ENCODE data around the gene GABRQ. TPM values are rescaled to one million over a fixed set of nuclear protein-coding genes. Genes with fewer than 3 reads are reported as not detected.
A peak's percentile ranks its signal among the peaks of the same experiment; 100 is the strongest.

Gene GABRQ
- total RNA-seq, result under 1 TPM; 0.05 to 0.14 TPM

DNA sequence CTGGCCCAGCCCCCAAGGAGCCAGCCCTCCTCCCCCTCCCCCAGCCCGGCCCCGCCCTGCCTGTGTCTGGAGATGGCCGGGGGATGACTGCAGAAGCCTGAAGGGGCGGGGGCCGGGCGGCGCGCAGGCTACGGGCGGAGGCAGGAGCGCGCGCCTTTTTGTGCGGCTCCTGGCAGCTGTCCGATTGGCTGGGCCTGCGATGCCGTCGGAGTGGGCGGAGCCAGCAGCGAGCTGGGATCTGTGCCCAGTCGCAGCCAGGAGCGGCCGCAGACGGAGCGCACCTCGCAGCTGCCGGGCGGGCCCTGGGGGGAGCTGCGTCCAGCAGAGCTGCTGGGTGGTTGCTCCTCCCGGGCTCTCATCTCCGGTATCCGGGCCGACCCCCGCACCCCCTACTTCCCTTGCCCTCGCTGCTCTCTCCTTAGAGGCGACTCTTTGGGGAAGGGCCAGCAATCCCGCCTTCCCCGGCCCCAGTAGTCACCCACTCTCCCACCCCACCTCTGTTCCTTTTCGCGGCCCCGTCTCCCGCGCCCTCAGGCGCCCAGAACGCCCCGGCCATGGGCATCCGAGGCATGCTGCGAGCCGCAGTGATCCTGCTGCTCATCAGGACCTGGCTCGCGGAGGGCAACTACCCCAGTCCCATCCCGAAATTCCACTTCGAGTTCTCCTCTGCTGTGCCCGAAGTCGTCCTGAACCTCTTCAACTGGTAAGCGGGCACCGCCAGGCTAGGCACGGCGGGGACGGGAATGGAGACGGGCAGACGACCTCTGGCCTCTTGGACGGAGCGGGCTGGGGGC, at the start of gene GABRQ:
Gene GABRQ, plus strand, starts transcription at position 247 of the 794 bp plus-strand sequence. Its CDS starts 308 bp downstream, at position 555.
- no peaks in the 10 kb centered on the region for H3K4me1 Mint-ChIP-seq (ENCODE audit: low read depth)
- no peak within 1 kb of the TSS for H3K27ac Mint-ChIP-seq
- ATAC-seq (replicated peaks in 1 of 2) (peak; percentile 45 to 58), DNase-seq (peak; percentile 1 to 13)
- peak within 1 kb of the TSS in 1 of 2 donors; percentile 15 for H3K4me3 Mint-ChIP-seq
- H3K9me3 Mint-ChIP-seq, result no peaks in the 10 kb centered on the region
- H3K27me3 Mint-ChIP-seq (ENCODE audit: low read depth), result peaks cover 64% of the 10 kb centered on the region
- no peaks in the 10 kb centered on the region for H3K36me3 Mint-ChIP-seq (ENCODE audit: insufficient read depth in 2 of 2)

DNA sequence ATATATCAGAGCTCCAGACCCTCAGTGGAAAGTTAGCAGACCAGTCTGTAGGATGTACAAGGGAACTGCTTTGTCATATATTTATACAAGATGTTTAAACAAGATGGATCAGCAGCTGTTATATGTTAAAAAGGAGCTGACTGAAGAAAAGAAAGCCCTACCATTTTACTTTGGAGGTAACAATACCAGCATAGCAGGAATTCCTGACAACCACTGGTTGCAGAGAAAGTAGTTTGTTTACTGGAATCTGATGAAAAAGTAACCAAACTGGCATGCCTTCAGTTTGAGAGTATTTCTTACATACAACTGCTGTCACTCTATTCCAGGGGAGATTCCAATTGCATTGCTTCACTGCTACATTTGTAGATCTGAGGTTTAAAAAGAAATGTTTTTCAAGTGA, 49.5 kb upstream of the GABRQ start:
- Mint-ChIP-seq H3K4me3 (no peak overlapping the region), H3K27me3 (ENCODE audit: low read depth) (peaks cover 9% of the 10 kb centered on the region), H3K4me1 (ENCODE audit: low read depth) (no peaks in the 10 kb centered on the region), H3K27ac (no peak overlapping the region), H3K36me3 (ENCODE audit: insufficient read depth in 2 of 2) (no peaks in the 10 kb centered on the region), H3K9me3 (peaks cover 0 to 1% of the 10 kb centered on the region in 2 donors)
- DNase-seq (no peak), ATAC-seq (replicated peaks in 1 of 2) (no peak)

DNA sequence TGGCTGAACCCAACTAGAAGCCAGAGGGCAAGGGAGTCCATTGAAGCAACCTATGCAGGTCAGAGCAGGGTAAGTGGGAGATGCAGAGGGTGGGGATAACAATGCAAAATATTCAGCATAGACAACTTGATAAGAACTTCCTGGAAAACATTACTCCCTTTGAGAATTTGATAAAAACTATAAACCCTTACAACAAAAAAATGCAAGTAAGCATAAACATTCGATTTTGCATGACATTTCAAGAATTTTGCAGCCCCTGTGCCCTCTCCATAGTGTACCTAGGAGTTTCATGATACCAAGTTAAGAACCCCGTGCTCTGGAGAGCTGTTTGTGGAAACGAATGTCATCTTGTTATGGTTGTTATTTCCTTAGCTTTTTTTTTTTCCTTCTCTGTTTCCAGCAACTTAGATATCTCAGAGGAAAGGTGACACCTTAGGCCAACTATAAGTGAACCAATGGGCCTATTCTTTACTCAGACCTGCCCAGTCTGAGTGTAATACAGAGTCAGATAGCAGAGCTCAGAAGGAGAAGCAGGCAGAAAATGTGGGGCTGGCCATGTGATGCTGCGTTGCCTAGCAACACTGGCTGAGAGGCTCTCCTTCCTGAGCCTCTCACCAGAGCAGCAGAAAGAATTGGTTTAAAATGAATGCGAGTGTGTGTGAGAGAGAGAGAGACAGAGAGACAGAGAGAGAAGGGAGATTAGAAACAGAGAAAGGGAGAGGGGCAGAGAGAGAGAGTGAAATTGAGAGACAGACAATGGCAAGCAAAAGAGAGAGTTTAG, 36.7 kb upstream of the GABRQ start:
- Mint-ChIP-seq H3K9me3 (no peaks in the 10 kb centered on the region), H3K36me3 (ENCODE audit: insufficient read depth in 2 of 2) (no peaks in the 10 kb centered on the region), H3K4me3 (no peak overlapping the region), H3K27me3 (ENCODE audit: low read depth) (peaks cover 16% of the 10 kb centered on the region), H3K27ac (peak overlapping the region; percentile 59), H3K4me1 (ENCODE audit: low read depth) (no peaks in the 10 kb centered on the region)
- ATAC-seq (replicated peaks in 1 of 2) (no peak), DNase-seq (no peak)

DNA sequence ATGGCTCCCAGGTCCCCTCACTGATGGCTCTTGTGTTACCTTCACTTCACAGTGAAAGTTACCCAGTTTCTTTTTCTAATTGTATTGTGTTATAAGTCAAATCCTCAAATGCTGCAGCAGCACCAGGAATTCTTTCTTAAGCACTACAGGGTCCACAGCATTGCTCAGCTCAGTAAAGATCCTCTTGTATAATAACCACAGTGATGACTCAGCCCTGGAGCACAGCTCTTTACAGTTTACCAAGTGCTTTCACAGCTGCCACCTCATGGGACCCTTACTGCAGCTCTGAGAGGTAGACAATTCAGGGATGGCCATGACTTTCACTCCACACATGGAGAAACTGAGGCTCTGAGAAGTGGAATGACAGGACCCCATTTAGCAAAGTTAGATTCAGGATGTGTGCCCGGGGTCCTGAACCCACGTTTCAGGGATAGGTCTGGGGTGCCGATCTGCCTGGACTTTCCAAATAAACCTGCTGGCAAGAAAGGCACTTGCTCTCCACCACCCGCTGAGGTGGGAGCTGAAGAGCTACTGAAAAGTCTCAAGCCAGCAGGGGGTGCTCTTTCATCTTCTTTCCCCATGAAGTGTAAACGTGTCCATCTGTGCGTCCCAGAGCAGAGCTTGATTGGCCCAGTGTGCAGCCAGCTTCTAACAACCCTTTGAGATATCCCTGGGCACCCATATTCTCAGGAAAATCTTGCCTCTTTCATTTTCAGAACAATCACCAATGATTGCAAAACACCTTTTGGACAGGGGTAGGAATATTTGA, 35.7 kb upstream of the GABRQ start:
- H3K27me3 Mint-ChIP-seq (ENCODE audit: low read depth), result peaks cover 16% of the 10 kb centered on the region
- ATAC-seq (replicated peaks in 1 of 2) (no peak), DNase-seq (peak; percentile 7 to 8)
- H3K27ac Mint-ChIP-seq, result no peak overlapping the region
- no peaks in the 10 kb centered on the region for H3K4me1 Mint-ChIP-seq (ENCODE audit: low read depth)
- H3K4me3 Mint-ChIP-seq, result no peak overlapping the region
- peaks cover 0 to under 1% of the 10 kb centered on the region in 2 donors for H3K36me3 Mint-ChIP-seq (ENCODE audit: insufficient read depth in 2 of 2)
- H3K9me3 Mint-ChIP-seq, result no peaks in the 10 kb centered on the region

- no peak for ATAC-seq (replicated peaks in 1 of 2)
- H3K36me3 Mint-ChIP-seq (ENCODE audit: insufficient read depth in 2 of 2), result no peaks in the 10 kb centered on the region
- H3K27ac Mint-ChIP-seq, result no peak overlapping the region
- no peaks in the 10 kb centered on the region for H3K9me3 Mint-ChIP-seq
- no peak overlapping the region for H3K4me3 Mint-ChIP-seq
- peaks cover 51% of the 10 kb centered on the region for H3K27me3 Mint-ChIP-seq (ENCODE audit: low read depth)
- DNase-seq, result no peak
- H3K4me1 Mint-ChIP-seq (ENCODE audit: low read depth), result no peaks in the 10 kb centered on the region
These were observed 22.9 kb upstream of the GABRQ start for GRCh38 chrX:152614791-152615190.

- no peak for DNase-seq
- Mint-ChIP-seq H3K36me3 (ENCODE audit: insufficient read depth in 2 of 2) (no peaks in the 10 kb centered on the region), H3K4me1 (ENCODE audit: low read depth) (no peaks in the 10 kb centered on the region), H3K9me3 (no peaks in the 10 kb centered on the region), H3K27me3 (ENCODE audit: low read depth) (peaks cover 57% of the 10 kb centered on the region), H3K27ac (no peak overlapping the region), H3K4me3 (no peak overlapping the region)
- ATAC-seq (replicated peaks in 1 of 2), result no peak
These were observed 17.8 kb upstream of the GABRQ start for GRCh38 chrX:152619897-152620296.

GRCh38 chrX:152632445-152633097, 5.1 kb upstream of the GABRQ start:
- Mint-ChIP-seq H3K27me3 (ENCODE audit: low read depth) (peaks cover 60% of the 10 kb centered on the region), H3K27ac (no peak overlapping the region), H3K4me3 (no peak overlapping the region), H3K36me3 (ENCODE audit: insufficient read depth in 2 of 2) (no peaks in the 10 kb centered on the region), H3K9me3 (no peaks in the 10 kb centered on the region), H3K4me1 (ENCODE audit: low read depth) (no peaks in the 10 kb centered on the region)
- DNase-seq (peak; percentile 23 to 49), ATAC-seq (replicated peaks in 1 of 2) (no peak)

DNA sequence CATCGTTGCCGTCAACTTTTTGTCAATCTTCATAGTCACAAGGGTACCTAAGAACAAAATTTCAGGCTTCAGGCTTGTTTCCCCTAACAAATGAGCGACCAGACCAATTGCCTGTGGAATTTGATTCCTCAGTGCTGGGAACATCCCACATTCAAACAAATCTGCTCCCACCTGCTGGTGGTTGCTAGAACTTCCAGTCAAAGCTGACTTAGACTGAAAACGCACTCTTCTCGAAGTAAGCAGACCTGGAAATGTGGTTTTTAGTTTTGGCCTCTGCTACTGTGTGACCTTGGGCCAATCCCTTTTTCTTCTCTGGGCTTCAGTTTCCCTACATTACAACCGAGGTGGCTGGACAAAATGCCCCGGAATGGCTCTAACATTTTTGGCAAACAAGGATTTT, 1.8 kb upstream of the GABRQ start:
- ATAC-seq (replicated peaks in 1 of 2) (no peak), DNase-seq (no peak)
- Mint-ChIP-seq H3K9me3 (no peaks in the 10 kb centered on the region), H3K27ac (no peak overlapping the region), H3K27me3 (ENCODE audit: low read depth) (peaks cover 70% of the 10 kb centered on the region), H3K36me3 (ENCODE audit: insufficient read depth in 2 of 2) (no peaks in the 10 kb centered on the region), H3K4me3 (no peak overlapping the region), H3K4me1 (ENCODE audit: low read depth) (no peaks in the 10 kb centered on the region)

DNA sequence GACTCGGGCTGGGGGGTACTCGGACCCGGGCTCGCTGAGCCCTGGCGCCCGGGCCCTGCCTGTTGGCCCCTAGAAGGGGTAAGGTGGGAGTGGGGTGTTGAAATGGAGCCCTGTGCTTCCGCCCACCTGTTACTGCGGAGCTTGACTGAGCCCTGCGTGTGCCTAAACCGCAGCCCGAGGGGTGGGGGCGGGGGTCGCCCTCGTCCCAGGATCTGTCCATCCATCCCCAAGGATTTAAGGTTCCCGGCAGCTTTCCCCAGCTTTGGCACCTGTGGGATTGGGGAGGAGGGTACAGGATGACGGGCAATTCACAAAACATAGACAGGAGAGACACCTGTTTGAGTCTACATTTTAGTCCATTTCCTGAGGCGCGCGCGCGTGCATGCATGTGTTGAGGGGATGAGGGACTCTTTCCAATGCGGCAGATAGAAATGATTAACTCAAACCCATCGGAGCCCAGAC, 779 bp downstream of the GABRQ start:
- Mint-ChIP-seq H3K4me1 (ENCODE audit: low read depth) (no peaks in the 10 kb centered on the region), H3K36me3 (ENCODE audit: insufficient read depth in 2 of 2) (no peaks in the 10 kb centered on the region), H3K4me3 (no peak overlapping the region), H3K27ac (no peak overlapping the region), H3K9me3 (no peaks in the 10 kb centered on the region), H3K27me3 (ENCODE audit: low read depth) (peaks cover 58% of the 10 kb centered on the region)
- DNase-seq, result no peak
- ATAC-seq (replicated peaks in 1 of 2), result no peak

DNA sequence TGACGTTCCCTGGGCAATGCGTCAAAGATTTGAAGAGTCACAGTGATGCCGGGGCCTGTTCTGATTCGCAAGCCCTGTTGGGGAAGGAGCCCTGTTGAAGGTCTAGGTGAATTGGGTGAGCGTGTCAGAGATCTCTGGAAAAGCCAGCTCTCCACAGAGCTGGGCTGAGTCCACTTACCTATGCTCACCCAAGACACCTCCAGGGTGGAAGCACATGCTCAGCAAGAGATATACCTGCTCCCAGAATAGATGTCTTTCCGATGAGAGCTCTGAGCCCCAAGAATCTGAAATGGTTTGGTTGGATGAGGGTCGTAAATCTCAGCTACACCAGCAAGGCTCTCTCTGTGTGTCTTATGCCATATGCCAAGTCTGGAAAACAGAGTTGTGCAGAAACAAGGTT, 1.7 kb downstream of the GABRQ start:
- H3K4me1 Mint-ChIP-seq (ENCODE audit: low read depth), result no peaks in the 10 kb centered on the region
- H3K9me3 Mint-ChIP-seq, result no peaks in the 10 kb centered on the region
- H3K27ac Mint-ChIP-seq, result no peak overlapping the region
- no peaks in the 10 kb centered on the region for H3K36me3 Mint-ChIP-seq (ENCODE audit: insufficient read depth in 2 of 2)
- no peak for DNase-seq
- H3K4me3 Mint-ChIP-seq, result no peak overlapping the region
- H3K27me3 Mint-ChIP-seq (ENCODE audit: low read depth), result peaks cover 50% of the 10 kb centered on the region
- ATAC-seq (replicated peaks in 1 of 2), result no peak

GRCh38 chrX:152640034-152640818, 2.5 kb downstream of the GABRQ start:
- H3K27ac Mint-ChIP-seq, result no peak overlapping the region
- ATAC-seq (replicated peaks in 1 of 2), result no peak
- H3K27me3 Mint-ChIP-seq (ENCODE audit: low read depth), result peaks cover 43% of the 10 kb centered on the region
- H3K9me3 Mint-ChIP-seq, result no peaks in the 10 kb centered on the region
- no peak overlapping the region for H3K4me3 Mint-ChIP-seq
- DNase-seq, result no peak
- H3K4me1 Mint-ChIP-seq (ENCODE audit: low read depth), result no peaks in the 10 kb centered on the region
- no peaks in the 10 kb centered on the region for H3K36me3 Mint-ChIP-seq (ENCODE audit: insufficient read depth in 2 of 2)

DNA sequence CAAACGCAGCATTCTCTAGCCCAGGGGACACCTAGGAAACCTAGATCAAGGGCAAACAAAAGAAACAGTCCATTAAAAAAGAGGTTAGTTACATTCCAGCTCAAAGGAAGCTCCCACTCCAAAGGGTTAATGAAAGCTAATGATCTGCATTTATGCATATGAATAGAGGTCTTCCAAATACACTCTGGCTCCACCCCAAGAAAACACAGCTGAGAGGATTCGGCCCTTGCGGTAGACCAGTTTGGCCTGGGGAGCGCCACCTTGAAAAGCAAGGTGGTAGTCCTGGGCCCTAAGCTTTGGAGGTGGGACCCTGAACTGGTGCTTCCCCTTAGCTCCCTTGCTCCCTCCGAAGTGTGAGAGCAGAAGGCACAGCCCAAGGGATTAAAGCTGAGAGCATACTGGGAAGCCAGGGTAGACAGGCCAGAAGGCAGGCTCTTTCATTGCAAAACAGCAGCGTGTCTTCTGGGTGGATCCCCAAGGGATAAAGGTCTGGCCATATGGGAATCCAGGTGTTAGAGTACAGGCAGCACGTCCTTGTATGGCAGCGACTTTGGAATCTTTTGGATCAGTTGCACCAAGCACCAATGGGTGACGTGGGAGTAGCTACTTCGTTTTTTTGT, 3.7 kb downstream of the GABRQ start:
- Mint-ChIP-seq H3K27ac (no peak overlapping the region), H3K27me3 (ENCODE audit: low read depth) (peaks cover 31% of the 10 kb centered on the region)

More for the DNA sequence above, 3.7 kb downstream of the GABRQ start:
- ATAC-seq (replicated peaks in 1 of 2) (no peak), DNase-seq (no peak)
- Mint-ChIP-seq H3K36me3 (ENCODE audit: insufficient read depth in 2 of 2) (no peaks in the 10 kb centered on the region), H3K4me3 (no peak overlapping the region), H3K9me3 (no peaks in the 10 kb centered on the region), H3K4me1 (ENCODE audit: low read depth) (no peaks in the 10 kb centered on the region)

Data from activated T-cell treated with anti-CD3 and anti-CD28 coated beads, Interleukin-2, amount 50 U/mL, for 72 hours (primary cell).